ENCODE data around the gene NSG2.
"Not testable (repeated sequence)": the region's sequence is repeated elsewhere in the genome, so short reads cannot be mapped to it uniquely, and the experiment has no call there.

The NSG2 gene

DNA sequence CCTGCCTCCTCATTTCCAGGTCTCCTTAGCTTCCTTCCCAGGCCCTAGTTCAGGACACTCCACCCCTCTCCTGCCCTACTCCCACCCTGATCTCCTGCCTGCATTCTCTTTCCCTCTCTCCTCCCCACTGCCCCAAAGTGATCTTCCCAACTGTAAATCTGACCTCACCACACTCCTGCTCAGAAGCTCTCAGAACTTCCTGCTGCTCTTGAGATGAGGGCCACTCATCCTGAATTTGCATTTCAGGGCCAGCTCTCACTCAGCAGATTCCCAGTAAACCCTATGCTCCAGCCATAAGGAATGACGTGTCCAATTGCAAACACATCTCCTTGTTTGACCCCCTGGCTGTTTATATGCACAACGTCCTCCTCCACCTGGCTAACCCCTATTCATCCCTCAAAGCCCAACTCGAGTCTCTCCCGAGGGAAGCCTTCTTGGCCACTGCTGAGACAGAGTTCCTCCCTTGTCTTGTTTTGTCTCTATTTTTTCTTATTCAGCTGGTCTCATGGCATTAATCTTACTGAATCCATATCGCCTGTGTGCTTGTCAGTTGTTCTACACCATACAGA, 95.0 kb downstream of the NSG2 start:
- in situ Hi-C loops (cut with HindIII; ENCODE audit: low pct_ligation_motif_present, low pct_unique_long_range_greater_than_20kb, low sequenced_read_pairs), result no loop called here

DNA sequence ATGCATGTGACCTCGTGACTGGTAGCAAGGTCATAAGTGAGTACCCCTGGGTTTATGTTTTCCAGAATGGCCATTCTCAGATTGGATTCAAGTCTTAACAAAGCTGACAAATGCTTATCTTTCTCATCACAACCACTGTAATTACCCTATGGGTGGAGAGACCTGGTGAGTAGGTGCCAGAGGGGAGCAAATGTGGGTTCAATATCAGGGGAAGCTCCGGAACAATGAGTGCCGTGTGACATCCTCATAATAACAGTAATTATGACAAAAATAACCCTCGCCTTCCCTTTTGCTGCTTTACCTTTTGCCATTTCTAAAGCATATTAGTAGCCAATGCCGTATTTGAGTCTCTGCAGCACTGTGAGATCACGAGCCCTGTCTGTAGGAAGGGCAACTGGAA, 95.9 kb downstream of the NSG2 start:
- in situ Hi-C loops (cut with HindIII; ENCODE audit: low pct_ligation_motif_present, low pct_unique_long_range_greater_than_20kb, low sequenced_read_pairs), result no loop called here
- no peak for DNase-seq

More for the DNA sequence above, 95.0 kb downstream of the NSG2 start:
- DNase-seq, result no peak

DNA sequence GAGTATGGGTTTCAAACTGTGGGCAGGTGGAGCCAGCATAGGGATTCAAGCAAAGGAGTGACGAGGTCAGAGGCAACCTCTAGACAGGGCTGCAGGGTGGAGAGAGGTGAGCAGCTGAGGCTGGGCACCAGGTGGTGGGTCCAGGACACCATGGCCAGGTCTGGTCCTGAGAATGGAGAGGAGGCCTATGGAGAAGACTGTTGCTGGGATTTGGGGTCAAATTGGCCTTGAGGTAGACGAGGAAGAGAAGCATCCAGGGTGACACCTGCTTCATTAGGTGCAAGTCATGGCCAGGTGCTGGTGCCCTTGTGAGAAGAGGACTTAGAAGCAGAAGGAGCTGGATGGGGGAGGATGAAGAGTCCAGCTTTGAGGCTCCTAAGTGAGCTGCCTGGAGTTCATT, 99.6 kb downstream of the NSG2 start:
- in situ Hi-C loops (cut with HindIII; ENCODE audit: low pct_ligation_motif_present, low pct_unique_long_range_greater_than_20kb, low sequenced_read_pairs), result no loop called here
- DNase-seq, result no peak

DNA sequence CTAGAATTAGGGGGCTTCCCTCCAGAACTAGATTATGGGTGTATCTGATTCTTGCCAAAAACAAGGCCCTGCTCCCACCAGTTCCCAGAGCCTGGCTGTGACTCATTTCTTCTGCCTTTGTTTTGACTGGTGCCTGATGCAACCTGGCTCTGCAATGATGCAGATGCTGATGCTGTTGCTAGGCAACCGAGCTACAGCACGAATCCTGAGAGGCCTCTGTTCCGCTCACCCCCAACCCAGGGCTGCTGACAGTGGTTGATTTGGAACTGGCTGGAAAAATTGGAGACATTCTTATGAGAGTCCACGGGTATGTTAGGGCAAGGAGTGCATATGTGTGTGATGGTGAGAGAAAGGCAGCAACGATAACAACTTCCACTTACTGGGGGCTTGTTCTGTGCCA, 100.3 kb downstream of the NSG2 start:
- in situ Hi-C loops (cut with HindIII; ENCODE audit: low pct_ligation_motif_present, low pct_unique_long_range_greater_than_20kb, low sequenced_read_pairs), result no loop called here
- no peak for DNase-seq

DNA sequence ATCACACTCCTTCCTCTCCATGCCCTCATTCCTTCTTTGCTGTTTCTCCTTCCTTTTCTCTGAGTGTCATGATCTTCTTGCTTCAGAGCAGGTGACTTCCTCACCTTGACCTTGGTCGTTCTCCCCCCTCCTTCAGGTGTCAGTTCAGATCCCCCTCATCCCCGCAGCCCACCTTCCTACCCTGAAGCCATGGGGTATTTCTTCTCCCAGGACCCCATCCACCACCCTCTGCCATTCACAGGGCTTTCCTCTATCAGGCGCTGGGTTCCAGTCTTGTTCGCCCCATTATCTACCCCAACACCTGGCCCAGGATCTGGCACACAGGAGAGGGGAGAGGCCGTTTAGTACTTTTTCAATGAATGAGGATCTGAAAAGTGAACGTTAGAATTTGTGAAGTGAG, 101.0 kb downstream of the NSG2 start:
- in situ Hi-C loops (cut with HindIII; ENCODE audit: low pct_ligation_motif_present, low pct_unique_long_range_greater_than_20kb, low sequenced_read_pairs), result no loop called here
- no peak for DNase-seq

DNA sequence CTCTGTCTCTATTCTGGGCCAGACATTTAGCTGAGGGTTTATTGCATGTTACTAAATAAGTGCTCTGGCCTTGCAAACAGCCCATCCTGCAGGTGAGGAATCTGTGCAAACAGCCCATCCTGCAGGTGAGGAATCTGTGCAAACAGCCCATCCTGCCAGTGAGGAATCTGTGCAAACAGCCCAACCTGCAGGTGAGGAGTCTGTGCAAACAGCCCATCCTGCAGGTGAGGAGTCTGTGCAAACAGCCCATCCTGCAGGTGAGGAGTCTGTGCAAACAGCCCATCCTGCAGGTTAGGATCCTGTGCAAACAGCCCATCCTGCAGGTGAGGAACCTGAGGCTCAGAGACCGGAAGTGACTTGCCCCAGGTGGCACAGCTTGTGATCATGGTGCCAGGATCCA, 101.5 kb downstream of the NSG2 start:
- in situ Hi-C loops (cut with HindIII; ENCODE audit: low pct_ligation_motif_present, low pct_unique_long_range_greater_than_20kb, low sequenced_read_pairs); DNase-seq: not testable (repeated sequence)

DNA sequence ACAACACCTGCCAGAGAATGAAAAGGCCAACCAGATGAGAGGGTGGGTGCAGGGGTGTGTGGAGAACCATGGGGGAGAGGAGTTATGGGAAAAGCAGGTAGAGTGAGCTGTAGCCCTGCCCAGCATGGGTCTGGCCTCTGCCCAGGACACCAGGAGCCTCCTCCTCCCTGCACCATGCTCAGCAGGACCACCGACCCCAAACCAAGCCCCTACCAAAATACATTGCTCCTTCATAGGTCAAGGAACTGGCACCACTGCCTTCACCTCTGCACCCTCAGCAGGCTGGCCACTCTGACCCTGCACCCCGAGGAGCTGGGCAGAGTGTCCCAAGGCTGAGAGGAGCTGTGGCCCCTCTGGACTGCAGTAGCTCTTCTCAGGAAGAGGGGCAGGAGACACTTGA, 102.0 kb downstream of the NSG2 start:
- no peak for DNase-seq
- in situ Hi-C loops (cut with HindIII; ENCODE audit: low pct_ligation_motif_present, low pct_unique_long_range_greater_than_20kb, low sequenced_read_pairs), result no loop called here

DNA sequence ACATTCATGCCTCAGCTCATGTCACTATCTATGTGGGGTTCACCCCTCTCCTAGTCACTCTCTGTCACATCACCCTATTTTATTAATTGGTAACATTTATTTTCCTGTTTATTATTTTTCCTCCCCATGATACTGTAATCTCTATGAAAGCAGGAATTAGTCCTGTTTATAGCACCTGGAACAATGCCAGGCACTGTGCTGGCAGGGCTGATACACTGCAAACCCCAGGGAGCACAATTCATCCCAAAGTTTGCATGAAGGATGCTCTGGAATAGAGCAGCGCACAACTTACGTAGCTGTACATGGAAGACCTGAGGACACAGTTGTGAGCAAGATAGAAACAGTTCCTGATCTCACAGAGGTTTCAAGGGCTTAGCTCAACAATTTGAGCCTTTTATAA, 103.2 kb downstream of the NSG2 start:
- in situ Hi-C loops (cut with HindIII; ENCODE audit: low pct_ligation_motif_present, low pct_unique_long_range_greater_than_20kb, low sequenced_read_pairs), result no loop called here
- no peak for DNase-seq

DNA sequence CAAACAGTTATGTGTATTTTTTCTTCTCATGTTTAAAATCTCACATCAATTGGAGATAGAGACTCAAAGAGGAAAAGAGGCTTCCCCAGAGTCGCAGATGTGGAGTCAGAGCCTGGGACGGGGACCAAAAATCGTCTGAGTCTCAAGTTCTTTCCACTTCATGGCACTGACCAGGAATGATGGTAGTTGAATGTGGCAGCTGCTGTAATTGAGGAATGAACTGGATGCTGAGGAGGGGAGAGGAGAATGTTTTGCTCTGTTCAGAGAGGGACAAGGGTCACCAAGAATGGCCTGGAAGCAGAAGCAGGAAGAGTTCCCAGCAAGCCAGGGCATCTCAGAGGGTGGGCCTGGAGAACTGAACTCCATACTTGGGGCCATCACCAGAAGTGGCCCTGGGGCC, 103.9 kb downstream of the NSG2 start:
- in situ Hi-C loops (cut with HindIII; ENCODE audit: low pct_ligation_motif_present, low pct_unique_long_range_greater_than_20kb, low sequenced_read_pairs), result no loop called here
- DNase-seq, result no peak

DNA sequence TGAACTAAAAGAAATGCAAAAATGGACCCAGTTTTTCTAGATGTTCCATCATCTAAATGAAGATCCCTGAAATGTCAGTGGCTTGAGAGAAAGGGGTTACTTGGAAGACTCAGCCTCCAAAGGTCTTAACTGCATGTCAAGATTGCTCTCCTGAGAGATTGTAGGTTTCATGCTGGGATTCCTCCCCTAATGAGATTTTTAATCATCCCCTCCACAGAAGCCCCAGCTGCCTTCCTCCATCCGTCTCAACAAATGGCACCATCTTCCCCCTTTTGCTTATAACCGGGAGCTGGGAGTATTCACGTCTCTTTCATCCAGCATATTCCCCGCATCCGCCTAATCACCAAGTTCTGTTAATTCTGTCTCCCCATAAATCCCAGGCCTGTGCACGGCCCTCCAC, 104.5 kb downstream of the NSG2 start:
- no peak for DNase-seq
- in situ Hi-C loops (cut with HindIII; ENCODE audit: low pct_ligation_motif_present, low pct_unique_long_range_greater_than_20kb, low sequenced_read_pairs), result no loop called here

DNA sequence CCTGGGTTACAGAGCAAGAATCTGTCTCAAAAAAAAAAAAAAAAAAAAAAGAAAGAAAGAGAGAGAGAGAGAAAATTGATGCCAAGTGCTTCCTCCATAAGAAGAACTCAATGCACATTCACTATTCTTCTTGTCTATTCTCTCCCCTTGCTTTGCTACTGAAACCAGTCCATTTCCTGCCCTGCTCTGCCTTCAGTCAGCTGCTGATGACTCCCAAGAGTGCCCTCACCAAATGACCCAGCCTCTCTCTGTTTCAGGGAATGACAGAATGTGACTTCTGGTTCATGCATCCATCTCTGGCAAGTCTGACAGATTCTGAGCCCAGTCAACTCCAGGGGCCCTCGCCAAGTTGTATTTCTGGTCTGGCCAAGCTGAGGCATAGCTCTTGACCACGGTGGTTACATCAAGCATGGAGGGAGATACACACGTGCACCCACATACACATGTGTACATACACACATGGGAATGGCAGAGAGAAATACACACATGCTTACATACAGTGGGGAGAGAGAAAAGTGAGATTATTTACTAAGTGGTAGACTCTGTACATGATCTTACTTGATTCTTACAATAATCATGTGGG, 106.2 kb downstream of the NSG2 start:
- no peak for DNase-seq
- in situ Hi-C loops (cut with HindIII; ENCODE audit: low pct_ligation_motif_present, low pct_unique_long_range_greater_than_20kb, low sequenced_read_pairs), result no loop called here

DNA sequence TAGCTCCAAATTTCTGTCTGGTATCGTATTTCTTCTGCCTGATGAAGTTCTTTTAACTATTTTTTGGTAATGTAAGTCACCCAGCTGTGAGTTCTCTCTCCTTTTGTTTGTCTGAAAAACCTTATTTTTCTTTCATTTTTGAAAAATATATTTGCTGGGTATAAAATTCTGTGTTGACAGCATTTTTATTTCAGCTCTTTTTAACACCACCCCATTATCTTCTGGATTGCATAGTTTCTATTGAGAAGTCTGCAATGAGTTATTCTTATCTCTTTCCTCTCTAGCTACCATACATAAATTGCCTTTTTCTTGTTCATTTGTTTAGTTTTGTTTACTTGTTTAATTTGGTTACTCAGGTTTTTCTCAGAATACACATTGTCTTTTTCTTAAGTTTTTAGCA, 109.1 kb downstream of the NSG2 start:
- DNase-seq, result no peak
- in situ Hi-C loops (cut with HindIII; ENCODE audit: low pct_ligation_motif_present, low pct_unique_long_range_greater_than_20kb, low sequenced_read_pairs), result no loop called here

DNA sequence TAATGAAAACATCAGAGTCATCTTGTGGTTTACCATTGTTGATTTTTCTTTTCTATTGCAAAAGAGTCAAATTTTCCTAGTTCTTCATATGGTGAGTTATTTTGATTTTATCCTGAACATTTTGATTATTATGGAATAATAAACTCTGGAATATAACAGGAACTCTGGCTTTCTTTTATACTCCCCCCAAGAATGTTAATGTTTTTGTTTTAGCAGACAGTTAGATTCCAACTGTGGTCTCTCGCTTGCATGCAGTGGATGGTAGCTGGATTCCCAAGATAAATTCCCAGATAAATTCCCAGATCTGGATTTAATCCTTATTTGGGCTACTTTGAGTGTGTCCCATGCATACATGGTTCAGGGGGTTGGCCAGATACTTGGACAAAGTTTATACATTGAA, 109.8 kb downstream of the NSG2 start:
- DNase-seq, result no peak
- in situ Hi-C loops (cut with HindIII; ENCODE audit: low pct_ligation_motif_present, low pct_unique_long_range_greater_than_20kb, low sequenced_read_pairs), result no loop called here

DNA sequence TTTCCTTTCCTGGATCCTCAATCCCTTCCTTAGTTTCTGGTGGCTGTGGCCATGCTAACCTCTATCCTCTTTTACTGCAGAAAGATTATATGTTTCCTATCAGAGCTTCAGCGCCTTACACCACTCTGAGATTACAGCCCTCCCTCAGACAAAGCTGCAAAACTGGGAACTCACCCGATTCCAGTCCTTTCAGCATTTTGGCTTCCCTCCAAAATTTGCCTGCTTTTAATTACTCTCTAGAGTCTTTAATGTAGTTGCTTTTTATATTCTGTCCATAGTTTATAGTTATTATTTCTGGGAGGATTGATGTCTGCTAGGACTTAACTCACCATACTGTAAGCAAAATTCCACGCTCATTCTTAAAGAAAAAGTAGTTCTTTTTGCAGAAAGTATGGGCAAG, 110.2 kb downstream of the NSG2 start:
- DNase-seq, result no peak
- in situ Hi-C loops (cut with HindIII; ENCODE audit: low pct_ligation_motif_present, low pct_unique_long_range_greater_than_20kb, low sequenced_read_pairs), result no loop called here

DNA sequence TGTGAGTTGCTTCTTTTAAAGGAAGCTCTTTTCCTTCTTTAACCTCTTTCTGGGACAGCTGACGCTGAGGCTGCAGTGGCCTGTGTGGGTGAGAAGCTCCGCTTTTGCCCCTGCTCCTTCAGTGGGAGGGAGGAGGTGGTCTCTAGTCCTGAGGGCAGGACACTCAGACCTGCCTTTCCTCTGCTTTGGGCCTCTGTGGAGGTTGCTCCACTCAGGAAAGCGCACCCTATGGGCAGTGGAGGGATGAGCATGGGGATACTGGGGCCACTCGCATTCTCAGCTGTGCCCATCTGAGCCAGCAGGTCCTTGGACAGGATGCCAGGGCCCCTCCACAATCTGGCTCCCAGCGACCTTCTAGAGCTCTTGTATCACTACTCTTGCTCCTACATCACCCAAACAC, 111.5 kb downstream of the NSG2 start:
- in situ Hi-C loops (cut with HindIII; ENCODE audit: low pct_ligation_motif_present, low pct_unique_long_range_greater_than_20kb, low sequenced_read_pairs), result no loop called here
- DNase-seq, result no peak
